IMR-90 (cell line): ENCODE data around the gene HYAL3. TPM values are rescaled to one million over a fixed set of nuclear protein-coding genes. Genes with fewer than 3 reads are reported as not detected.

Experiments
- ATAC-seq: fragments of 200-7000 bp; cut with Tn5 transposase; 2 replicates; pipeline ENCODE4 v1.9.1; 2020; ENCODE audit warnings: low read depth, mild to moderate bottlenecking, moderate library complexity
- BruUV-seq: library from RNA; stranded (reverse); fragments of 400-500 nt; replicated peaks from 2 replicates; lab custom pipeline; 2021; lab: Mats Ljungman, UMichigan
- CTCF ChIA-PET: fragments of 300-600 bp; formaldehyde crosslinking; extraction: SDS; loops from one replicate; lab custom pipeline; 2021; ENCODE audit warnings: antibody characterized with exemption; lab: Yijun Ruan, JAX
- POLR2A ChIA-PET: fragments of 300-600 bp; sonication (Branson Sonifier 250); formaldehyde crosslinking; loops from one replicate; lab custom pipeline; 2022; ENCODE audit warnings: antibody characterized with exemption; ENCODE audit not compliant: unreplicated experiment; lab: Charles Lee
- DNase-seq: peaks from one replicate; pipeline ENCODE4 v3.0.0; 2013
- H2AFZ ChIP-seq: replicated peaks from 2 replicates; pipeline ENCODE3; 2013; ENCODE audit warnings: low read length, mild to moderate bottlenecking; ENCODE audit not compliant: poor library complexity
- H2AK5ac ChIP-seq: 2 replicates; pipeline ENCODE4 v1.6.1; 2013; ENCODE audit warnings: low read depth, low read length, inconsistent platforms
- H2AK9ac ChIP-seq: replicated peaks from 2 replicates; pipeline ENCODE3; 2013; ENCODE audit warnings: mild to moderate bottlenecking, low read depth, low read length, moderate library complexity; ENCODE audit not compliant: poor library complexity
- H2BK120ac ChIP-seq: 2 replicates; pipeline ENCODE4 v1.6.1; 2013; ENCODE audit warnings: low read depth, low read length, inconsistent platforms
- H2BK15ac ChIP-seq: 3 replicates; pipeline ENCODE4 v1.6.1; 2013; ENCODE audit warnings: low read depth, low read length, inconsistent platforms
- H2BK20ac ChIP-seq: 2 replicates; pipeline ENCODE4 v1.6.1; 2013; ENCODE audit warnings: low read depth, mild to moderate bottlenecking, inconsistent platforms, low read length, moderate library complexity
- H2BK5ac ChIP-seq: 2 replicates; pipeline ENCODE4 v1.6.1; 2013; ENCODE audit warnings: mild to moderate bottlenecking, low read depth, low read length, inconsistent platforms; ENCODE audit not compliant: poor library complexity, severe bottlenecking
- H3K14ac ChIP-seq: replicated peaks from 2 replicates; pipeline ENCODE4 v1.6.1; 2013; ENCODE audit warnings: low read depth, low read length, inconsistent platforms
- H3K18ac ChIP-seq: 2 replicates; pipeline ENCODE4 v1.6.1; 2013; ENCODE audit warnings: low read depth, low read length, control low read depth
- H3K23ac ChIP-seq: 2 replicates; pipeline ENCODE4 v1.6.1; 2013; ENCODE audit warnings: low read depth, low read length, inconsistent platforms
- H3K27ac ChIP-seq: 2 replicates; pipeline ENCODE4 v1.5.1; 2013; ENCODE audit warnings: mild to moderate bottlenecking, control low read depth, low read length; ENCODE audit not compliant: insufficient read depth
- H3K27me3 ChIP-seq: 2 replicates; pipeline ENCODE4 v1.6.1; 2013; ENCODE audit warnings: low read length; ENCODE audit not compliant: control insufficient read depth, insufficient read depth
- H3K36me3 ChIP-seq: 2 replicates; pipeline ENCODE4 v1.6.1; 2013; ENCODE audit warnings: low read length, mixed read lengths; ENCODE audit not compliant: control insufficient read depth, insufficient read depth
- H3K4ac ChIP-seq: 2 replicates; pipeline ENCODE4 v1.6.1; 2013; ENCODE audit warnings: low read depth, low read length, inconsistent platforms
- H3K4me1 ChIP-seq: 2 replicates; pipeline ENCODE4 v1.6.1; 2013; ENCODE audit warnings: low read length, mixed read lengths; ENCODE audit not compliant: control insufficient read depth, insufficient read depth
- H3K4me2 ChIP-seq: 2 replicates; pipeline ENCODE4 v1.6.1; 2013; ENCODE audit warnings: low read depth, mild to moderate bottlenecking, control low read depth, low read length, moderate library complexity
- H3K4me3 ChIP-seq: 2 replicates; pipeline ENCODE4 v1.5.1; 2013; ENCODE audit warnings: low read depth, mild to moderate bottlenecking, control low read depth, low read length, moderate library complexity; ENCODE audit not compliant: insufficient read depth
- H3K56ac ChIP-seq: 2 replicates; pipeline ENCODE4 v1.6.1; 2013; ENCODE audit warnings: low read length, inconsistent platforms; ENCODE audit not compliant: insufficient read depth; ENCODE audit errors: extremely low read depth
- H3K79me1 ChIP-seq, 2 experiments: 2 replicates each; pipeline ENCODE4 v1.6.1; 2013; ENCODE audit warnings: low read length in 2 of 2, inconsistent platforms in 1 of 2, low read depth in 1 of 2
- H3K9ac ChIP-seq: 2 replicates; pipeline ENCODE4 v1.6.1; 2013; ENCODE audit warnings: low read depth, low read length, control low read depth
- H3K9me1 ChIP-seq: 2 replicates; pipeline ENCODE4 v1.6.1; 2013; ENCODE audit warnings: low read length, inconsistent platforms; ENCODE audit not compliant: insufficient read depth
- H3K9me3 ChIP-seq: 2 replicates; pipeline ENCODE4 v1.6.1; 2013; ENCODE audit warnings: low read length; ENCODE audit not compliant: control insufficient read depth, insufficient read depth
- H4K20me1 ChIP-seq: 2 replicates; pipeline ENCODE4 v1.6.1; 2013; ENCODE audit warnings: low read length, inconsistent platforms; ENCODE audit not compliant: insufficient read depth
- H4K5ac ChIP-seq: 2 replicates; pipeline ENCODE4 v1.6.1; 2013; ENCODE audit warnings: mild to moderate bottlenecking, low read depth, low read length, control low read depth
- H4K8ac ChIP-seq, 2 experiments: 2 replicates each; pipeline ENCODE4 v1.6.1; 2013; ENCODE audit warnings: low read depth in 2 of 2, low read length in 2 of 2, control low read depth in 1 of 2, inconsistent platforms in 1 of 2
- H4K91ac ChIP-seq: 2 replicates; pipeline ENCODE4 v1.6.1; 2013; ENCODE audit warnings: low read depth, low read length, inconsistent platforms; ENCODE audit not compliant: insufficient read depth
- BHLHE40 ChIP-seq: fragments of 150-350 bp; IDR thresholded peaks from 2 replicates; pipeline ENCODE4 v1.6.1; 2016; ENCODE audit warnings: mild to moderate bottlenecking, low read depth, low read length
- CEBPB ChIP-seq: IDR thresholded peaks from 2 replicates; pipeline ENCODE4 v1.6.1; 2012; ENCODE audit warnings: low read depth, low read length, improper control_type of control experiment
- FOS ChIP-seq: fragments of 150-350 bp; IDR thresholded peaks from 2 replicates; pipeline ENCODE4 v1.6.1; 2016; ENCODE audit warnings: low read depth, low read length
- MAZ ChIP-seq: IDR thresholded peaks from 2 replicates; pipeline ENCODE4 v1.6.1; 2012; ENCODE audit warnings: low read depth, mild to moderate bottlenecking, low read length, improper control_type of control experiment, moderate library complexity, borderline replicate concordance
- MXI1 ChIP-seq: IDR thresholded peaks from 2 replicates; pipeline ENCODE4 v1.6.1; 2012; ENCODE audit warnings: low read depth, mild to moderate bottlenecking, low read length, moderate library complexity, borderline replicate concordance
- POLR2A ChIP-seq: IDR thresholded peaks from 2 replicates; pipeline ENCODE4 v1.6.1; 2012; ENCODE audit warnings: mild to moderate bottlenecking, low read depth, low read length
- RAD21 ChIP-seq: IDR thresholded peaks from 2 replicates; pipeline ENCODE4 v1.6.1; 2012; ENCODE audit warnings: low read length, improper control_type of control experiment
- RCOR1 ChIP-seq: IDR thresholded peaks from 2 replicates; pipeline ENCODE4 v1.6.1; 2012; ENCODE audit warnings: mild to moderate bottlenecking, low read length, improper control_type of control experiment; ENCODE audit not compliant: insufficient replicate concordance
- WGBS, 2 experiments: methylation state at CpG; one replicate each; pipeline versions ENCODE4 v1.1.5 to v1.1.7; 2013; ENCODE audit warnings: missing lambda C conversion rate in 2 of 2; ENCODE audit not compliant: insufficient read length in 1 of 2; ENCODE audit errors: extremely low coverage in 2 of 2; 5-methylcytosine and 5-hydroxymethylcytosine counted together
- dilution Hi-C: fragments of 300-500 bp; cut with HindIII; formaldehyde crosslinking; loops from one replicate; pipeline ENCODE4 v1.14.3; 2018; ENCODE audit warnings: low sequenced_read_pairs; ENCODE audit not compliant: unreplicated experiment
- in situ Hi-C: fragments of 300-500 bp; cut with MboI; formaldehyde crosslinking; loops from 3 replicates; pipeline ENCODE4 v1.14.3; 2019; ENCODE audit warnings: low sequenced_read_pairs, inconsistent platforms, mixed read lengths
- intact Hi-C: fragments of 100-400 bp; cut with micrococcal nuclease; formaldehyde crosslinking; loops from 2 replicates; pipeline ENCODE4 v1.10.0; 2022
- polyA plus RNA-seq, 3 experiments: library from polyadenylated mRNA; depleted of rRNA; stranded (reverse); fragments of >200 nt; gene quantifications; 2 replicates each; pipeline ENCODE4 v1.2.3, GENCODE V29; 2012; ENCODE audit warnings: low replicate concordance in 1 of 3
- total RNA-seq: library from RNA; depleted of rRNA; stranded (reverse); fragments of >200 nt; gene quantifications from 2 replicates; pipeline ENCODE4 v1.2.3, GENCODE V29; 2012
- TF ChIP-seq, protein P1 (sequence below): conservative IDR thresholded peaks from 2 replicates; pipeline ENCODE4 v1.5.1; 2012; ENCODE audit warnings: mild to moderate bottlenecking, low read depth, low read length, improper control_type of control experiment

The HYAL3 gene
- total and polyA plus RNA-seq, 2 of the 4 experiments (the other 2 are of a cell fraction) = 2.7 to 5.7 TPM

DNA sequence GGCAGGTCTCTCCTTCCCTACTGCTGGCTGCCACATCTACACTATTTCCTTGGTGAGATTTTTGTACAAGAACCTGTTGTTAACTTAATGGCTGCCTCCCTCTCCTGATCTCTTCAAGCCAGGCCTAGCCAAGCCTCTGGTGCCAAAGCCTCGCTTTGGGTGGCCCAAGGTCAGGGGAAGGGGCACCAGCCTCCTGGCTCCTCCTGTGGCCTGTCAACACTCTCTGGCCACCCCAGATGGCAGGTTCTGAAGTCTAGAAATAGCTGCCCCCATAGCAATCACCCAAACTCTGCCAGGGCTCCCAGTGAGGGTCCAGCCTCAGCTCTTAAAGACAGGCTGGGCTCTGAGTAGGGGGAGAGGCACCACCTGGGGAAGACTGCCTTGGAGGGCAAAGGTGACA is 11.9 kb downstream of the HYAL3 start:
- H2AK9ac ChIP-seq = no peak overlapping the region
- no CpG with 5 or more reads among the region's 1 CpG for WGBS, 2 experiments
- H3K56ac ChIP-seq = no peak overlapping the region
- H4K8ac ChIP-seq = no peak overlapping the region
- H2BK20ac ChIP-seq = no peak overlapping the region
- H3K9me1 ChIP-seq = no peaks in the 10 kb centered on the region; the same call in 1 of the 2 replicates
- peaks cover 3% of the 10 kb centered on the region for H3K4me1 ChIP-seq
- peaks cover 34% of the 10 kb centered on the region for H3K36me3 ChIP-seq
- H3K27me3 ChIP-seq = no peaks in the 10 kb centered on the region
- dilution Hi-C loops (no loop called here), in situ Hi-C loops (no loop called here), intact Hi-C loops (no loop called here)
- no peak for ATAC-seq
- no peak for DNase-seq
- no peak for TF ChIP-seq MAZ
- TF ChIP-seq FOS = no peak
- no peak for TF ChIP-seq POLR2A
- TF ChIP-seq MXI1 = no peak
- TF ChIP-seq, protein P1, sequence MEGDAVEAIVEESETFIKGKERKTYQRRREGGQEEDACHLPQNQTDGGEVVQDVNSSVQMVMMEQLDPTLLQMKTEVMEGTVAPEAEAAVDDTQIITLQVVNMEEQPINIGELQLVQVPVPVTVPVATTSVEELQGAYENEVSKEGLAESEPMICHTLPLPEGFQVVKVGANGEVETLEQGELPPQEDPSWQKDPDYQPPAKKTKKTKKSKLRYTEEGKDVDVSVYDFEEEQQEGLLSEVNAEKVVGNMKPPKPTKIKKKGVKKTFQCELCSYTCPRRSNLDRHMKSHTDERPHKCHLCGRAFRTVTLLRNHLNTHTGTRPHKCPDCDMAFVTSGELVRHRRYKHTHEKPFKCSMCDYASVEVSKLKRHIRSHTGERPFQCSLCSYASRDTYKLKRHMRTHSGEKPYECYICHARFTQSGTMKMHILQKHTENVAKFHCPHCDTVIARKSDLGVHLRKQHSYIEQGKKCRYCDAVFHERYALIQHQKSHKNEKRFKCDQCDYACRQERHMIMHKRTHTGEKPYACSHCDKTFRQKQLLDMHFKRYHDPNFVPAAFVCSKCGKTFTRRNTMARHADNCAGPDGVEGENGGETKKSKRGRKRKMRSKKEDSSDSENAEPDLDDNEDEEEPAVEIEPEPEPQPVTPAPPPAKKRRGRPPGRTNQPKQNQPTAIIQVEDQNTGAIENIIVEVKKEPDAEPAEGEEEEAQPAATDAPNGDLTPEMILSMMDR = no peak
- no peak for TF ChIP-seq RCOR1
- TF ChIP-seq CEBPB = no peak
- TF ChIP-seq BHLHE40 = no peak
- no peak for TF ChIP-seq RAD21
- H3K79me1 ChIP-seq = peaks cover 14 to 28% of the 10 kb centered on the region in 2 experiments
- H2BK120ac ChIP-seq = no peak overlapping the region
- no peak overlapping the region for H2AFZ ChIP-seq
- H3K9me3 ChIP-seq = no peaks in the 10 kb centered on the region
- H3K4ac ChIP-seq = no peak overlapping the region
- H4K91ac ChIP-seq = no peak overlapping the region
- no peak overlapping the region for H3K27ac ChIP-seq
- ChIA-PET POLR2A (no interaction called here), CTCF (no interaction called here)
- no peak overlapping the region for H3K23ac ChIP-seq
- H3K9ac ChIP-seq = no peak overlapping the region
- H3K18ac ChIP-seq = no peak overlapping the region
- no peak overlapping the region for H3K14ac ChIP-seq
- H4K5ac ChIP-seq = no peak overlapping the region
- H2BK15ac ChIP-seq = no peak overlapping the region
- H3K4me3 ChIP-seq = no peak overlapping the region
- no peak overlapping the region for H2BK5ac ChIP-seq
- H3K4me2 ChIP-seq = no peak overlapping the region
- H2AK5ac ChIP-seq = no peak overlapping the region
- no TSS peak for BruUV-seq
- H4K20me1 ChIP-seq = no peaks in the 10 kb centered on the region; the same call in 1 of the 2 replicates
